ENCODE measurements around the gene DPP9.
"Not testable (repeated sequence)": the region's sequence is repeated elsewhere in the genome, so short reads cannot be mapped to it uniquely, and the experiment has no call there.

DPP9 gene

DNA sequence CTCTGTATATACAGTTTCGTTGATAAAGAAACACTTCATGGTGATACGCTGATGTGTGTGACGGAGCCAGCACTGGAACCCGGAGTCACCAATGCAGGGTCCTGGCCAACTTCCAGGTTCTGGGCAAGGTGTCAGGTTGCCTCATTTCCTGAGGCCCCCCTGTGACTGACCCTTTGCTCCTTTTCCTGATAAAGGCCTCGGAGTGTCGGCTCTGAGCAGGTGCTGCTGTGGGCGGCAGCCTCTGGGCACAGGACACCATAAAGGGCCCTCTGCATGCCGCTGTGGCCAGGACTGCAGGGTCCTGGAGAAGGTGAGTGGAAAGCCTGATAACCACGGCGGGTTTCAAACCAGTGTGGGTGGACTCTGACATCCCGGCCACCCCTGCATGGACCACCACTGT is 36.2 kb downstream of the DPP9 start:
- no peak for DNase-seq (ENCODE audit: low spot score)

DNA sequence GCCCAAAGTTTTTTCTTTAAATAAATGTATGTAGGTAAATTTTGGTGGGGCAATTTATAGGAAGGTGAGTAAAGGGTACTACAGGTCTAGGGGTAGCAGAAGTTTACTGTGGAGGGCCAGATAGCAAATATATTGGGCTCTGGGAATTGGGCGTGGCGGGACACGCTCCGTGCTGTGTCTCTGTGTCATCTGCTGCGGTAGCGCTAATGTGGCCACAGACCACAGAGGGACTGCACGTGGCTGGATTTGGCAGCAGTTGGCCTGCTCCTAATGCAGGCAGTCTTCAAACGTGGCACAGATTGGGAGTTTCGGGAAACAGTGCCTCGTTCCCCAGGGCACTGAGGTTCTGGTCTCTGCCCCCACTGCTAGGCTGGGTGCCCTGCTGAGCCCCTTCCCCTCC is 36.9 kb downstream of the DPP9 start:
- DNase-seq (ENCODE audit: low spot score) = no peak

DNA sequence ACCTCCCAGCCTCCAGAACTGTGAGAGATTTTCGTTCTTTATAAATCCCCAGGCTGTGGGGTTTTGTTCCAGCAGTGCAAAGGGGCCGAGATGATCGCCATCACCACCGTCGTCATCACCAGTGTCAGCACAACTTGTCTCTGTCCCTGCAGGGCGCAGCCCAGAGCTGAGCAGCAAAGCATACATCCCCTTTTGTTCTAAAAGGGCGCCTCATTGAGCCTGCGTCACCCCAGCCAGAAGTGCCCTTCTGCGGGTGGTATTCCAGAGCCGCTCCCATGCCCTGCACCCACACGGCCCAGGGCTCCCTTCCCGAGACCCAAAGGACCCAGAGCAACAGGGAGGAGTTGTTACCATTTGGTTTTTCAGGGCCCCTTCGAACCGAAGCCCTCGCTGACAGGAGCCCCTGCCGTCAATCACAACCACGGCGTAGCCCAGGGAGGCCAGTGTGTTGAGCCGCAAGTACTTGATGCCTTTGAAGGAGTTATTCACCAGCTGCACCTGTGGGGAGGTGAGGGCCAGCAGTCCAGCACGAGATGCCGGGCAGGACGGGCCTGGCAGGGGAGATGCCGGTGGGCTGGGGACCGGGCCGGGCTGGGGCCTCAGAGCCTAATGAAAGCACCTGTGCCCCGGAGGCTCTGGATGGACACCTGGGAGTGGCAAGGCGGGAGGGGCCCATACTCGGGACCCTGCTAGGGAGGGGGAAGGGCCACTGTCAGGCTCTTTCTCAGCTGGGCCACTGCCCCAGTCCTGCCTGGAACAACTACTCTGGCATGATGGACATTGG is 39.1 kb downstream of the DPP9 start:
- no peak for DNase-seq (ENCODE audit: low spot score)

DNA sequence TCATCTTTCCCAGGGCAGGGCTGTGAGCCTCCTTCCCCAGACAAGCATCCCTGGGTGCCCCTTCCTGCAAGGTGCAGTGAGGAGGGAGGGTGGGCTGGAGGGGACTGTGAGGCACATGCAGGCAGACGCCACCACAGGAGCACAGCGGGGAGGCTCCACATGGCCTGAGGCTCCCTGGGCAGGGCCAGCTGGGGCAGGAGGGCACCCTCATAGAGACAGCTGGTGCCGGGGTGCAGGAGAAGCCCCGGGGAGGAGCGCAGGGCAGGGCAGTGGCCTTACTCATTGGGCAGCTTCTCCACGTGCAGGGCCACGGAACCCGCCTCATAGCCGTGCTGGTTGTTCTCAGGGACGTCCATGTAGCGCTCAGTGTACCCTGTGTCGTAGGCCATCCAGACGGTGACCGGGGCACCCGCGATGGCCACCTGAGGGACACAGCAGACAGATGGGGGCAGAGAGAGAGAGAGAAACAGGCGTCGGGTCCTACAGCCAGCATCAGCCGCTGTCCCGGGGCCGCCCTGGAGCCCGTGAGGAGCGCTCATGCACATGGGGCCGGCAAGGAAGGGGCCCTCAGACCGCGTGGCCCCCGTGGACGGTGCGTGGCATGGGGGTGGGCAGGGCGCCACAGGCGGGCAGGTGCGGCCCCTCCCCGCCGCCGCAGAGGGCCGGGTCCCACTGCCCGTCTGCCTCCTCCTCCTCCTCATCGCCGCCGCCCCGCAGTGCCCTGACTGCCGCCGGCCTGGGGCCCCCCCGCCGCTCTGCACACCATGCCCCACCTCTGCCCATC is 41.0 kb downstream of the DPP9 start:
- no peak for DNase-seq (ENCODE audit: low spot score)

DNA sequence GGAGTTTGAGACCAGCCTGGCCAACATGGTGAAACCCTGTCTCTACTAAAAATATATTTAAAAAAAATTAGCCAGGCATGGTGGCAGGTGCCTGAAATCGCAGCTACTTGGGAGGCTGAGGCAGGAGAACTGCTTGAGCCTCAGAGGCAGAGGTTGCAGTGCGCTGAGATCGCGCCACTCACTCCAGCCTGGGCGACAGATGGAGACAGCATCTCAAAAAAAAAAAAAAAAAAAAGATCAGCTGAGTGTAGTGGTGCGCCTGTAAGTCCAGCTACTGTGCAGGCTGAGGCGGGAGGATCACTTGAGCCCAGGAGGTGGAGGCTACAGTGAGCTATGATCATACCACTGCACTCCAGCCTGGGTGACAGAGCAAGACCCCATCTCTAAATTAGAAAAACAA is 43.6 kb downstream of the DPP9 start:
- DNase-seq (ENCODE audit: low spot score) = not testable (repeated sequence)

DNA sequence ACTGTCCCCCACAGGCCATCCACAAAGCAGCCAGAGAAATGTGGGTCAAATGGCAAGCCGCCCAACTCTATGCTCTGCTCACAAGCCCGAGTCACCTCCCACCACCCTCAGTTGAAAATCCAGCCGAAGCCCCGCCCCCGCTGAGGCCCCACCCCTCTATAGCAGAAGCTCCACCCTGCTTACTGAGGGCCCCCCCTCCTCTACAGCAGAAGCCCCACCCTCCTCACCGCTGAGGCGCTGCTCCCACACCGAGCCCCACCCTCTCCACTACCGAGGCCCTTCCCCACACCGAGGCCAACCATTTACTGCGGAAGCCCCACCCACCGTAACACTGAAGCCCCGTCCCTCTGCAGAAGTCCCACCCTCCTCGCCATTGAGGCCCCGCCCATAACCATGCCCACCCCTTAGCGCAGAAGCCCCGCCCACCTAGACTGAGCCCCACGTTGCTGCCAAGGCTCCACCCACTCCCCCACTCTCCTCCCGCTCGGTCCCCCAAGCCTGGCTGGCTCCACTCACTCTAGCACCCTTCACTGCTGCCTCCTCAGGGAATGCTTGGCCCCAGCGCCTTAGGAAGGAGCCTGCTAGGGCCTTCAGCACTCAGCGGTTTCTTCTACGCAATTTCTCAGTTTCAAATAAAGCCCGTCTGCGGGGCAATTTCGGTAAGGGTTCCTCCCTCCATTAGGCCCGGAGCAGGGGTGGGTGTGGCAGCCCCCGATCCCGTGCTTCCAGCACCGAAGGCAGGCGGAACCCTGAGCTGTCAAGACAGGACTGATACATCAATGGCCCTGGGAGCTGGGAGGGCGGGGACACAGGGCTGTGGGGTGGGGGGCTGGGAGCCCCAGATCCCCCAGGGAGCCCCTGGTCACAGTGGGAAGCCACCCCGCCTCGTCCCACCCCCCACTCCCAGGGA is 44.5 kb downstream of the DPP9 start:
- DNase-seq (ENCODE audit: low spot score) = no peak

DNA sequence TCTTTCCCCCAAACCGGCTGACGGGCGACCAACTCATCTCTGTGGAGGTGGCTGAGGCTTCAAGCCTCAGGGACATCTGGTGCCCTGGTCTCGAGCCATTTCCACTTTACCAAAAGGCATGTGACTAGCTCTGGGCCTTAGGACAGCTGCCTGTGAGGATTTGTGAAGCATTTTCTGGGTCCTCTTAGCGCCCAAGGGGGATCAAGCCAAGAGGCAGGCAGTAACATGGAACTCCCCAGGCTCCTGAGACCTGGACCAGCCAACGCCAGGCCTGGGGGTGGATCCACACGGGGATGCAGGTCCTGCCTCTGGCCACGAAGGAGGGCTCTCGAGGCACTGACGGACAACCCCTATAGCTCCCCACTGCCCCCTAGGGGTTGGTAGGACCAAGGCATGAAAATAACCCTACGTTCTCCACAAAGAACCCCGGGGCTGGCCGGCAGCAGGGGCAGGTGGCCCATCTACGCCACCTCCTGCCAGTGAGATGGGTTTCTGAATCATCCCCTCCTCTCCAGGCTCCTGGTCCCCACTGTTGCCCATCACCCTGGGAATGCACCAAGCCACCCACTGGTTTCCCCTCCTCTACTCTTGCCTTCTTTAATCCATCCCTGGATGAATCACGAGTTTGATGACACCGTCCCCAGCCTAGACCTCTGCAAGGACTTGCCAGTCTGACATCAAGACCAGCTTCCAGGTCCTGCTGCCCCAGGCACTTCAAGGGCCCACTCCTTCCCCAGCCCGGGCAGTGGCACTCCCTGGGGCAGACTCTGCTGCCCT is 46.5 kb downstream of the DPP9 start:
- DNase-seq (ENCODE audit: low spot score) = peak; percentile 36

DNA sequence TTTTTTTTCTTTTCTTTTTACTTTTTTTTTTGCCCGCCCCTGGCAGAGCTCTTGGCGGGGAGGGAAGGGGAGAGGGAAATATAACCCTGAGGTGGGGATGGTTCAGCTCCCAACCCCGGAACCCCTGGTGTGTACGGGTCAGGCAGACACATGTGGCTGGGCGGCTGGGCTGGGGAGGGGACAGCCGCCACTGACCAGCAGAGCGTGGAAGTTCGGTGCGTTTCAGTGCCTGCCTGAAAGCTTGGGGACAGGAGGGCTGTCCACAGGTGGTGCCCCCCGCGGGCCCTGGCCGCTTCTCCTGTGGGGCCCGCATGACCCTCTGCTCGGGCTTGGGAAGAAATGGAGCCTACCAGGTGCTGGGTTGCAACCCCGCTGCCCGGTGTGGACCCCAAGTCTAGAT is 48.3 kb downstream of the DPP9 start:
- DNase-seq (ENCODE audit: low spot score) = no peak

DNA sequence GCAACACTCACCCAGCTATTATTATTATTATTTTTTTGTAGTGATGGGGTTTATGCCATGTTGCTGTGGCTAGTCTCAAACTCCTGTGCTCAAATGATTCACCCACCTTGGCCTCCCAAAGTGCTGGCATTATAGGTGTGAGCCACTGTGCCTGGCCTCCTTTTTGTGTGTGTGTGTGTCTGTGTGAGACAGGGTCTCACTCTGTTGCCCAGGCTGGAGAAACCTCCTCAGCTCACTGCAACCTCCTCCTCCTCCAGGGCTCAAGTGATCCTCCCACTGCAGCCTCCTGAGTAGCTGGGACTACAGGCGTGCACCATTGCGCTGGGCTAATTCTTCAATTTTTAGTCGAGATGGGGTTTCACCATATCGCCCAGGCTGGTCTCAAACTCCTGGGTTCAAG is 49.9 kb downstream of the DPP9 start:
- no peak for DNase-seq (ENCODE audit: low spot score)

DNA sequence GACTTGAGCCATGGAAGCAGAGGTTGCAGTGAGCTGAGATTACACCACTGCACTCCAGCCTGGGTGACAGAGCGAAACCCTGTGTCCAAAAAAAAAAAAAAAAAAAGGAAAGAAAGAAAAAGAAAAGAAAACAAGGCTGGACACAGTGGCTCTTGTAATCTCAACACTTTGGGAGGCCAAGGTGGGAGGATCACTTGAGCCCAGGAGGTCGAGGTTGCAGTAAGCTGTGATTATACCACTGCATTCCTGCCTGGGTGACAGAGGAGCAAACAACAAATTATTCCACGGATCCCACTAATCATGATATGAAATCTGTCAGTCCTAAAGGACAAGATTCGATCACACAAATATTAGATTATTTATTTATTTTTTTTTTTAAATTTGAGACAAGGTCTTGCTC is 50.4 kb downstream of the DPP9 start:
- no peak for DNase-seq (ENCODE audit: low spot score)

DNA sequence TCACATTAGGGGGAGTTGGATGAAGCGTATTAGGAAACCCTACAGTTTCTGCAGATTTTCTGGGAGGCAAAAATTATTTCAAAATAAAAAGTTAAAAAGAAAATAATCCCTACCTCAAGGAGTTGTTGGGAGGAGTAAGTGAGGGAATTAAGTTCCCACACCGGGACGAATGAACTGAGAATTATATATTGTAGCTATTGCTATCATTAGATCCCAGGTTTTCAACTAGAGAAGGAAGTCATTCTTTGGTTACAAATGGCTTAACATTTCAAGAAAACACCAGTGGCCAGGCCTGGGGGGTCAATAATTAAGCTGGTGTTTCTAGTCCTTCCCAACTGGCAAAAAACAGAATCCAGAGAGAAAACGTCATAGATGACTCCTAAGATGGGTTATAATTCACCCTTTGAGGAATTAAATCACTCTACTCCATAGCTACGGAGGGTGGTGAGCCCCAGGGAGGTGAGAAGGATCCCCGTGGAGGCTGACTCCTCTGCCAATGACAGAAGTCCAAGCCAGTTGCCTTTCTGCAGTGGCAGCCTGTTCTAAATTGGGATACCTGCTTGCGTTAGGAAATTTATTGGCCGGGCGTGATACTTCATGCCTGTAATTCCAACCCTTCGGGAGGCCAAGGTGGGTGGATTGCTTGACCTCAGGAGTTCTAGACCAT is 52.3 kb downstream of the DPP9 start:
- DNase-seq (ENCODE audit: low spot score) = no peak

DNA sequence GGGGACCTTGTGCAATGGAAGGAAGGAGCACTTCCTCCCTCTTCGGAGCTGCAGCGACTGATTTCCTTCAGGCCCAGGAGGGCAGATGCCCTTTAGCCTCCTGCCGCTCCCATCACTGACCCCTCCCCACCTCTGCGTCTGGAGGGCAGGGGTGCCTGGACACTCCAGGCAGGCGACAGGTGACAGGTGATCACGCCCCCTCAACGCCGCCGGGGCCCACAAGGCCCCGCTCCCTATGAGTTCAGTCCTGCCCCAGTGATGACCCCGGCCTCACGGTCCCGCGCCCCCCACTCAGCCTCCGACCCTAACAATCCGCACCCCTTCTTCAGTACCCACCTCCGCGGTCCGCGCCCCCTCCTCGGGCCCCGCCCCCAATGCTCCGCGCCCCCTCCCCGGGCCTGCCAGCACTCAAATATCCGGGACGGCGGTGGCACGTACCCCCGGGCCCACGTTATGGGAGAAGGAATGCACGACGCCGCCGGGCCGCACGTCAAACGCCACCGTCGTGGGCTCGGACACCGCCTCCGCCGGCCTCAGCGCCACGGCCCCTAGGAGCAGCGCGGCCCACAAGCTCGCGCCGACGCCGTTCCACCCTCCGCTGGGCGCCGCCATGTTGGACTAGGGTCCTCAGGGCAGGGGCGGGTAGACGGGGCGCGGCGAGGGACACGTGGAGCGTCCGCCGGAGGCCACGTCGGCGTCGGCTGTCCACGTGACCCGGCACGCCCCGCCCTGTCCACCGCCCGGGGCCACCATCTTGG is 53.7 kb downstream of the DPP9 start, which contains the start of gene MYDGF:
Gene MYDGF (minus strand): TSS at position 620 of the 758 bp plus-strand sequence. CDS start 8 bp downstream, at position 612.
- DNase-seq (ENCODE audit: low spot score) = peak; percentile 84

DNA sequence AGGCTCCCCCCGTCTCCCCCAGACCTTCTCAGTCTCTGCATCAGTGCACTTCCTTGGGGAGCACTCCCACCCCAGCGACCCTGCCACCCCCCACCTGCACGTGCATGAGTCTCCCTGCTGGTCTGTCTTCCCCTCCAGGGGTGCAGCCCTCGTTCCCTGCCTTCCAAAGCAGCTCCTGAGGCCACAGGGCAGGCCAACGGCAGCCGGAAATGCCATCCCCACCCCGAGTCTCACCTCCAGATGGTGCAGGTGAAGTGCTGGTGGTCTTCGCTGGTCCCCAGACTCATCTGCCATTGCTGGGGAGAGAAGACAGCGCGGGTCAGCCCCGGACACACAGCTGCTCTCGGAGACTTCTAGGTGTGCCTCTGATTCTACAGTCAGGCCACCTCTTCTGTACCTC is 59.0 kb downstream of the DPP9 start:
- no peak for DNase-seq (ENCODE audit: low spot score)

DNA sequence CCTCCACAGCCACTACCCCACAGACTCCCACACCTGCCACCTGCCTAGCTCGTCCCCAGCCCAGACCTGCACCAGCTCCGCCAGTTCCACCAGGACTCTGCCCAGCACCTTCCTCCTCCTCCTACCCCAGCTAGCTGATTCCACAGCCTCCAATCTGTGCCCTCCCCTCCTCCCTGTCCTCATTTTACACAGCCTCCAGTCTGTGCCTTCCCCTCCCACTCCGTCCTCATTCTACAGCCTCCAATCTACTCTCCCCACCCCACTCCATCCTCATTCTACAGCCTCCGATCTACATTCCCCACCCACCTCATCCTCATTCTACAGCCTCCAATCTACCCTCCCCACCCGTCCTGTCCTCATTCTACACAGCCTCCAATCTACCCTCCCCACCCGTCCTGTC is 60.8 kb downstream of the DPP9 start:
- no peak for DNase-seq (ENCODE audit: low spot score)

DNA sequence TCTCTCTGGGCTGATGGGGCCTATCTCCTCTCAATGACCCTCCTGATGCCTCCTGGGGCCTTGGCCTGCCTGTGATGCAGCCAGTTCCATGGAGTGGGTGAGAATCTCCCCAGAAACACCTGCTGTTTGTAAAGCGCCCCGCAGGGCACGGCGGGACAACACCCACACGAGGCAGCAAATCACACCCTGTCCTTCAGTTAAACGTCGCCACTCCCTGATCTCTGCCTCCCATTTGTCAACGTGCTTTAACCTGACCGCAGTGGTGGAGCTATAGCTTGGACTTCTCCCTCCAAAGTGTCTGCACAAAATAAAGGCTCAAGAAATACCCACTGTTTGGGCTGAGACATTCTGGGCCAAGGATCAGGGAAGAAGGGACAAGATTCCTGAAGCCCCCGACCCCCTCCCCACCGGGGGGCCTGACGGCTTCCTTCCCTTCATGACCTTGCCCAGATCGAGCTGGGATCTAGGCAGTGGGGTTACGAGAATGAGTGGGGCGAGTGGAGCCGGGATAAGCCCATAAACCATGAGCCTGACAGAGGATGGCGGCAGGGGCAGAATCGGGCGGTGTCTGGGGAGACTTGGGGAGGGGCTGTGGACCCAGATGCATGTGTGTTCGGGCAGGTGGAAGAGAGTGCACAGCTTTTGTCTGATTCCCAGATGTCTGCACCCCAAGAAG is 61.5 kb downstream of the DPP9 start:
- DNase-seq (ENCODE audit: low spot score) = no peak

DNA sequence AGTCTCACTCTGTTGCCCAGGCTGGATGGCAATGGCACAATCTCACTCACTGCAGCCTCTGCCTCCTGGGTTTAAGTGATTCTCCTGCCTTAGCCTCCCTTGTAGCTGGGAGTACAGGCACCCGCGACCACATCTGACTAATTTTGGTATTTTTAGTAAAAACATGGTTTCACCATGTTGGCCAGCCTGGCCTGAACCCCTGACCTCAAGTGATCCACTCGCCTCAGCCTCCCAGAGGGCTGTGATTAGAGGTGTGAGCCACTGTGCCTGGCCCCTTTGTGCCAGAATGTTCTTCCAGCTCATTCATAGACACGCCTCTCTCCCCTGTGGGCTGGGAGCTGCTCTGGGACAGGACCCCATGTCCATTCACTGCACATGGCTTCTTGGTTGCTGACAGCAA is 62.6 kb downstream of the DPP9 start:
- DNase-seq (ENCODE audit: low spot score) = no peak

DNA sequence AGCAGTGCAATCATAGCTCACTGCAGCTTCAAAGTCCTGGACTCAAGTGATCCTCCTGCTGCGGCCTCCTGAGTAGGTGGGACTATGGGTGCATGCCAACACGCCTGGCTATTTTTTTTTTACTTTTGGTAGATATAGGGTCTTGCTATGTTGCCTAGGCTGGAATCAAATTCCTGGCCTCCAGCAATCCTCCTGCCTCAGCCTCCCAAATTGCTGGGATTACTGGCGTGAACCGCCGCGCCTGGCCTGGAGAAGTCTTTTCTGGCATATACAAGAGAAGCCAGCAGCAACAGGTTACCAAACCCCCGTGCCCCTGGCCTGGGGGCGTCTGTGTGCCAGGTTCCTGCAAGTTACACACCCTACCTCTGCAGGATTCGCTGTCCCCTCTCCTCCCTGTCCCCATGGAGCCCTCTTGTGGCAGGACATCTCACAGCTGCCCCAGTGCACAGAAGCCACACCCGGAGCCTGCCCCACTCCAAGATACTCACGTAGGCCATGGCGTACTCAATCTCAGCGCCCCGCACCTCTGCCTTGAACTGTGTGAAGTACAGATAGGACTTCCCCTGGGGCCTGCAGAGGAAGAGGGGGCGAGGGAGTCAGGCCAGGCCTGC is 63.4 kb downstream of the DPP9 start:
- no peak for DNase-seq (ENCODE audit: low spot score)

DNA sequence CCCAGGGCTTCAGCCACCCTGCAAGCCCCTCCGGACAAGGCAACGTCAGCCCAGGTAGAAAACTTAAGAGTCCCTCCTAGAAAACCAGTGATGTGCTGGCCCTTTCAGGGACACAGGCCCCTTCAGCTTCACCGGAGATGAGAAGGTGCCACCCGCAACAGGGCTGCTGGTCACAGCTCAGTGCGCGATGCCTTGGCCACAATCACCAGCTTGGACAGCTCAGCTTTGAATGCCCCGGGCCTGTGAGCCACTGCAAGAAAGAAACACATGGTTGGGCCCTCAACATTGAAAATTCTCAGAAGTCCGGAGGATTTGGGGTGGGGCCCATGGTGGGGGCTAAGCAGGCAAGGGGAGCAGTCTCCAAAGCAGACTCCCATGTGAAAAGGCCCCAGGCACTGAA is 65.8 kb downstream of the DPP9 start:
- no peak for DNase-seq (ENCODE audit: low spot score)

DNA sequence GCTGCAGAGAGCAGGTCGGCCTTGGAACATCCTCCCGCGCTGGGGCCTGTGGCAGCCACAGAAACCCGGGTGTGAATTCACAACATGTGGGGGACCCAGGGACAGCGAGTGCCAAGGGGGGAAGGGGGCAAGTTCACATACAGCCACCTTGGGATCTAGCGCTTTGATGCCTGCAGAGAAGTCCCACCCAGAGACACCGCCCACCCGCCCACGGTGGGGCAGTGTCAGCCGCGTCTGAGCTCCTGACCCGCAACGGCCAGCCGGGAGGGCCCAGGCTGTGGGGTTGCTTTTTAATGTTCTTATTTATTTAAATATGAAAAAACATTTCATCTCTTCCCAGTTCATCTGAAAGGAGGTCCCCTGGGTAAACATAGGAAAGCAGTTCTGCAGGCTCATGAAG is 66.4 kb downstream of the DPP9 start:
- no peak for DNase-seq (ENCODE audit: low spot score)
